ENCODE measurements around the gene GEMIN7. TPM values are rescaled to one million over a fixed set of nuclear protein-coding genes. Genes with fewer than 3 reads are reported as not detected.

The GEMIN7 gene
- total and polyA plus RNA-seq, 2 of the 13 experiments (the other 11 are each of a cell fraction or from before 2014, with no cell fraction given) = 24.1 to 30.6 TPM

GRCh38 chr19:45061965-45062364 is 17.1 kb upstream of the GEMIN7 start:
- POLR2A ChIA-PET = interaction anchor here (1.8 kb wide), 1 partner anchor 23 kb away, joined by 6 read pairs; the partner anchor contains the start of gene CLASRP
- CTCF ChIA-PET (ENCODE audit: low intra/inter-chr PET ratio, low total read pairs) = no interaction called here
- H3K79me2 ChIP-seq (ENCODE audit: insufficient read depth, low read length) = no peaks in the 10 kb centered on the region
- WGBS (ENCODE audit: low lambda C conversion rate) = 100% methylated on average over 4 of the region's 4 CpGs
- ATAC-seq (no peak), DNase-seq (ENCODE audit: low spot score) (no peak), FAIRE-seq (no peak)
- no peaks in the 10 kb centered on the region for H3K27me3 ChIP-seq (ENCODE audit: control insufficient read depth in 1 of 2, insufficient read depth in 2 of 2, low read length in 2 of 2)
- H3K27ac ChIP-seq (ENCODE audit: extremely low read length, insufficient read depth, low read length) = no peak overlapping the region
- no peak overlapping the region for H3K9ac ChIP-seq (ENCODE audit: insufficient read depth, low read depth, low read length)
- no peaks in the 10 kb centered on the region for H3K4me1 ChIP-seq (ENCODE audit: insufficient read depth, low read length)
- H3K9me3 ChIP-seq (ENCODE audit: low read length) = no peaks in the 10 kb centered on the region
- in situ Hi-C loops (cut with HindIII; ENCODE audit: extremely low pct_ligation_motif_present, low pct_unique_long_range_greater_than_20kb) = loop anchor here (5.0 kb wide), 1 partner anchor 45 kb away; no protein-coding TSS in a partner anchor
- H3K4me2 ChIP-seq (ENCODE audit: low read depth, low read length) = no peak overlapping the region
- no TSS peak for BruUV-seq (replicated peaks)
- intact Hi-C loops (cut with micrococcal nuclease; ENCODE audit: unreplicated experiment) = no loop called here
- H4K20me1 ChIP-seq (ENCODE audit: insufficient read depth, low read length) = peaks cover 5% of the 10 kb centered on the region; the same call in 1 of the 2 replicates
- no peak overlapping the region for H3K4me3 ChIP-seq (replicated peaks in 1 of 3; ENCODE audit: insufficient read depth in 1 of 3, low read depth in 2 of 3, low read length in 3 of 3)
- no peak overlapping the region for H2AFZ ChIP-seq (ENCODE audit: low read length)
- H3K36me3 ChIP-seq (replicated peaks in 1 of 2; ENCODE audit: control insufficient read depth in 1 of 2, insufficient read depth in 2 of 2, low read length in 2 of 2) = peaks cover 49 to 80% of the 10 kb centered on the region in 2 experiments
- TF ChIP-seq ZNF510 (CRISPR knock-in tag; IDR thresholded peaks at IDR 0.05; ENCODE audit: low read depth) (no peak), RBM22 (optimal IDR thresholded peaks at IDR 0.05; ENCODE audit: low read length) (peak; percentile 63)

DNA sequence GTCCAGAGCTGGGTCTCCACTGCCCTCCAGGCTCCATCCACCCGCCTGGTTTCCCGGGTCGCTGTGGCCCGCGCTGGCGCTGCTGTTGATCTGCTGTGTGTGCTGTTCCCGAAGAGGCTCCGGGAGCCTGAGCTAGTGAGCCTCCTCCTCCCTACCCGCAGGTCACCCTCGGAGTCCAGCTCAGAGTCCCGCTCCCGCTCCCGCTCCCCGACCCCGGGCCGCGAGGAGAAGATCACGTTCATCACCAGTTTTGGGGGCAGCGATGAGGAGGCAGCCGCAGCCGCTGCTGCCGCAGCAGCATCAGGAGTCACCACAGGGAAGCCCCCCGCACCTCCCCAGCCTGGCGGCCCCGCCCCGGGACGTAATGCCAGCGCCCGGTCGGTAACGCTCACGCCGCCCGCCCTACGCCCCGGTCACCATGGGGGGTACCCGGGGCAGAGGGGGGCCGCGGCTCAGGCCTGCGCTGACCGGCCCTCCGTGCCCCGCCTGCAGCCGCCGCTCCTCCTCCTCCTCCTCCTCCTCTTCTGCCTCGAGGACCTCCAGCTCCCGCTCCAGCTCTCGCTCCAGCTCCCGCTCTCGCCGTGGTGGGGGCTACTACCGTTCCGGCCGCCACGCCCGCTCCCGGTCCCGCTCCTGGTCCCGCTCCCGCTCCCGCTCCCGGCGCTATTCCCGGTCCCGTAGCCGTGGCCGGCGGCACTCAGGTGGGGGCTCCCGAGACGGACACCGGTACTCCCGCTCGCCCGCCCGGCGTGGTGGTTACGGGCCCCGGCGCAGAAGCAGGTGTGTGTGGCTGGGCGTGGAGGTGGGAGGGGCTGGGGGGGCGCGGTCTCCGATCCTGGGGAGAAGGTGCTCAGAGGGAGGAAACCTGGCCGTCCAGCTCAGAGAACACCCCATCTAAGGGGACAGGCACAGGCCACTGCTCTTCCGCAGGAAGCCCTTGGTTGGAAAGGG is 14.9 kb upstream of the GEMIN7 start:
- POLR2A ChIA-PET = no interaction called here
- no peak overlapping the region for H3K27ac ChIP-seq (ENCODE audit: extremely low read length, insufficient read depth, low read length)
- H3K79me2 ChIP-seq (ENCODE audit: insufficient read depth, low read length) = no peaks in the 10 kb centered on the region
- H2AFZ ChIP-seq (ENCODE audit: low read length) = no peak overlapping the region
- no peaks in the 10 kb centered on the region for H3K4me1 ChIP-seq (ENCODE audit: insufficient read depth, low read length)
- peaks cover 5% of the 10 kb centered on the region; the same call in 1 of the 2 replicates for H4K20me1 ChIP-seq (ENCODE audit: insufficient read depth, low read length)
- FAIRE-seq (no peak), ATAC-seq (no peak), DNase-seq (ENCODE audit: low spot score) (no peak)
- WGBS (ENCODE audit: low lambda C conversion rate) = 98% methylated on average over 74 of the region's 85 CpGs
- H3K9me3 ChIP-seq (ENCODE audit: low read length) = no peaks in the 10 kb centered on the region
- H3K36me3 ChIP-seq (replicated peaks in 1 of 2; ENCODE audit: control insufficient read depth in 1 of 2, insufficient read depth in 2 of 2, low read length in 2 of 2) = peaks cover 48 to 74% of the 10 kb centered on the region in 2 experiments
- H3K4me3 ChIP-seq (replicated peaks in 1 of 3; ENCODE audit: insufficient read depth in 1 of 3, low read depth in 2 of 3, low read length in 3 of 3) = no peak overlapping the region
- no peak overlapping the region for H3K4me2 ChIP-seq (ENCODE audit: low read depth, low read length)
- H3K27me3 ChIP-seq (ENCODE audit: control insufficient read depth in 1 of 2, insufficient read depth in 2 of 2, low read length in 2 of 2) = no peaks in the 10 kb centered on the region
- TF ChIP-seq FOSL1 (CRISPR knock-in tag; IDR thresholded peaks at IDR 0.05; ENCODE audit: borderline replicate concordance) (no peak), HNRNPK (IDR thresholded peaks at IDR 0.05; ENCODE audit: low read depth, low read length, poor library complexity, severe bottlenecking) (peak; percentile 26), AGO2 (optimal IDR thresholded peaks at IDR 0.05; ENCODE audit: low read depth, low read length) (peak; percentile 89)
- no peak overlapping the region for H3K9ac ChIP-seq (ENCODE audit: insufficient read depth, low read depth, low read length)
- CTCF ChIA-PET (ENCODE audit: low intra/inter-chr PET ratio, low total read pairs) = no interaction called here
- no TSS peak for BruUV-seq (replicated peaks)
- in situ Hi-C loops (cut with HindIII; ENCODE audit: extremely low pct_ligation_motif_present, low pct_unique_long_range_greater_than_20kb) (loop anchor here (5.0 kb wide), 1 partner anchor 47 kb away; no protein-coding TSS in a partner anchor), intact Hi-C loops (cut with micrococcal nuclease; ENCODE audit: unreplicated experiment) (no loop called here)
